ENCODE results near the gene ZFP91. TPM values are rescaled to one million over a fixed set of nuclear protein-coding genes. Genes with fewer than 3 reads are reported as not detected.
"Not testable (repeated sequence)": the region's sequence is repeated elsewhere in the genome, so short reads cannot be mapped to it uniquely, and the experiment has no call there.

ZFP91 gene
- total RNA-seq, 2 experiments from 2014 or later, result 37.2 to 38.0 TPM

- Mint-ChIP-seq H3K9me3 (no peaks in the 10 kb centered on the region), H3K27me3 (no peaks in the 10 kb centered on the region), H3K4me1 (ENCODE audit: low read depth) (peaks cover 64% of the 10 kb centered on the region), H3K36me3 (ENCODE audit: low read depth) (peaks cover 56% of the 10 kb centered on the region), H3K27ac (peak overlapping the region; percentile 90), H3K4me3 (peak overlapping the region; percentile 39)
- POLR2A ChIA-PET, result interaction anchor here (0.6 to 7.9 kb wide), 5 partner anchors 9 to 145 kb away, joined by 3 to 69 read pairs (median 3); partner anchors contain the start of genes LPXN and ZFP91
- CTCF ChIA-PET, result interaction anchor here (0.6 to 4.4 kb wide), 38 partner anchors 9 to 760 kb away, joined by 3 to 54 read pairs (median 7); partner anchors contain the start of genes CNTF, LPXN and ZFP91
- intact Hi-C loops (cut with micrococcal nuclease), result no loop called here
- DNase-seq, result peak; percentile 89
- ATAC-seq, result peak; percentile 97
- TF ChIP-seq, protein P1, sequence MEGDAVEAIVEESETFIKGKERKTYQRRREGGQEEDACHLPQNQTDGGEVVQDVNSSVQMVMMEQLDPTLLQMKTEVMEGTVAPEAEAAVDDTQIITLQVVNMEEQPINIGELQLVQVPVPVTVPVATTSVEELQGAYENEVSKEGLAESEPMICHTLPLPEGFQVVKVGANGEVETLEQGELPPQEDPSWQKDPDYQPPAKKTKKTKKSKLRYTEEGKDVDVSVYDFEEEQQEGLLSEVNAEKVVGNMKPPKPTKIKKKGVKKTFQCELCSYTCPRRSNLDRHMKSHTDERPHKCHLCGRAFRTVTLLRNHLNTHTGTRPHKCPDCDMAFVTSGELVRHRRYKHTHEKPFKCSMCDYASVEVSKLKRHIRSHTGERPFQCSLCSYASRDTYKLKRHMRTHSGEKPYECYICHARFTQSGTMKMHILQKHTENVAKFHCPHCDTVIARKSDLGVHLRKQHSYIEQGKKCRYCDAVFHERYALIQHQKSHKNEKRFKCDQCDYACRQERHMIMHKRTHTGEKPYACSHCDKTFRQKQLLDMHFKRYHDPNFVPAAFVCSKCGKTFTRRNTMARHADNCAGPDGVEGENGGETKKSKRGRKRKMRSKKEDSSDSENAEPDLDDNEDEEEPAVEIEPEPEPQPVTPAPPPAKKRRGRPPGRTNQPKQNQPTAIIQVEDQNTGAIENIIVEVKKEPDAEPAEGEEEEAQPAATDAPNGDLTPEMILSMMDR (IDR thresholded peaks at IDR 0.05), result peak; percentile 73
Observed at GRCh38 chr11:58567889-58568512, 10.9 kb upstream of the ZFP91 start.

DNA sequence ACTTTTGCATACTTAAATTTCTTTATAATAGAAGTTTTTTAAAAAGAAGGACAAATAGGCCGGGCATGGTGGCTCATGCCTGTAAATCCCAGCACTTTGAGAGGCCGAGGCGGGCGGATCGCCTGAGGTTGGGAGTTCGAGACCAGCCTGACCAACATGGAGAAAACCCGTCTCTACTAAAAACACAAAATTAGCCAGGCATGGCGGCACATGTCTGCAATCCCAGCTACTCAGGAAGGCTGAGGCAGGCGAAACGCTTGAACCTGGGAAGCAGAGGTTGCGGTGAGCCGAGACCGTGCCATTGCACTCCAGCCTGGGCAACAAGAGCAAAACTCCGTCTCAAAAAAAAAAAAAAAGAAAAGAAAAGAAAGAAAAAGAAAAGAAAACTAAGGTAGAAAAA lies 6.0 kb upstream of the ZFP91 start:
- peaks cover 43% of the 10 kb centered on the region for H3K4me1 Mint-ChIP-seq (ENCODE audit: low read depth)
- H3K4me3 Mint-ChIP-seq, result peak overlapping the region; percentile 93
- DNase-seq, result peak; percentile 20
- not testable (repeated sequence) for ATAC-seq, H3K9me3 Mint-ChIP-seq, H3K27me3 Mint-ChIP-seq
- ChIA-PET CTCF (interaction anchor here (1.0 to 1.7 kb wide), 5 partner anchors 20 to 80 kb away, joined by 3 to 5 read pairs (median 4); no protein-coding TSS in a partner anchor), POLR2A (interaction anchor here (0.8 to 9.1 kb wide), 3 partner anchors 7 to 14 kb away, joined by 3 to 69 read pairs (median 3); no protein-coding TSS in a partner anchor)
- peaks cover 51% of the 10 kb centered on the region for H3K36me3 Mint-ChIP-seq (ENCODE audit: low read depth)
- H3K27ac Mint-ChIP-seq, result peak overlapping the region; percentile 98
- intact Hi-C loops (cut with micrococcal nuclease), result loop anchor here (2.0 to 10.0 kb wide), 3 partner anchors 48 to 908 kb away; partner anchors contain the start of gene ZDHHC5

GRCh38 chr11:58573451-58574104 lies 5.3 kb upstream of the ZFP91 start:
- POLR2A ChIA-PET, result interaction anchor here (0.6 to 9.1 kb wide), 8 partner anchors 8 to 930 kb away, joined by 3 to 69 read pairs (median 4); partner anchors contain the start of gene SELENOH
- intact Hi-C loops (cut with micrococcal nuclease), result loop anchor here (2.0 to 10.0 kb wide), 3 partner anchors 49 to 909 kb away; partner anchors contain the start of gene ZDHHC5
- TF ChIP-seq, protein P1 (IDR thresholded peaks at IDR 0.05), result no peak
- Mint-ChIP-seq H3K27me3 (no peaks in the 10 kb centered on the region), H3K4me1 (ENCODE audit: low read depth) (peaks cover 37% of the 10 kb centered on the region), H3K27ac (peak overlapping the region; percentile 98), H3K4me3 (peak overlapping the region; percentile 93), H3K36me3 (ENCODE audit: low read depth) (peaks cover 49% of the 10 kb centered on the region), H3K9me3 (no peaks in the 10 kb centered on the region)
- CTCF ChIA-PET, result interaction anchor here (1.0 to 1.7 kb wide), 5 partner anchors 19 to 79 kb away, joined by 3 to 5 read pairs (median 4); no protein-coding TSS in a partner anchor
- DNase-seq (peak; percentile 85), ATAC-seq (peak; percentile 29)

GRCh38 chr11:58574881-58575280 lies 4.0 kb upstream of the ZFP91 start:
- ChIA-PET CTCF (interaction anchor here (3.5 to 5.3 kb wide), 2 partner anchors 7 to 54 kb away, joined by 30 to 31 read pairs; no protein-coding TSS in a partner anchor), POLR2A (interaction anchor here (0.8 to 9.1 kb wide), 5 partner anchors 9 to 1149 kb away, joined by 3 to 69 read pairs (median 4); no protein-coding TSS in a partner anchor)
- Mint-ChIP-seq H3K9me3 (no peaks in the 10 kb centered on the region), H3K4me3 (peak overlapping the region; percentile 93), H3K4me1 (ENCODE audit: low read depth) (peaks cover 25% of the 10 kb centered on the region), H3K36me3 (ENCODE audit: low read depth) (peaks cover 41% of the 10 kb centered on the region), H3K27me3 (no peaks in the 10 kb centered on the region), H3K27ac (peak overlapping the region; percentile 98)
- intact Hi-C loops (cut with micrococcal nuclease), result loop anchor here (5.0 to 10.0 kb wide), 4 partner anchors 47 to 910 kb away; partner anchors contain the start of genes CNTF and ZDHHC5
- no peak for ATAC-seq
- no peak for DNase-seq
- TF ChIP-seq, protein P1 (IDR thresholded peaks at IDR 0.05), result no peak

DNA sequence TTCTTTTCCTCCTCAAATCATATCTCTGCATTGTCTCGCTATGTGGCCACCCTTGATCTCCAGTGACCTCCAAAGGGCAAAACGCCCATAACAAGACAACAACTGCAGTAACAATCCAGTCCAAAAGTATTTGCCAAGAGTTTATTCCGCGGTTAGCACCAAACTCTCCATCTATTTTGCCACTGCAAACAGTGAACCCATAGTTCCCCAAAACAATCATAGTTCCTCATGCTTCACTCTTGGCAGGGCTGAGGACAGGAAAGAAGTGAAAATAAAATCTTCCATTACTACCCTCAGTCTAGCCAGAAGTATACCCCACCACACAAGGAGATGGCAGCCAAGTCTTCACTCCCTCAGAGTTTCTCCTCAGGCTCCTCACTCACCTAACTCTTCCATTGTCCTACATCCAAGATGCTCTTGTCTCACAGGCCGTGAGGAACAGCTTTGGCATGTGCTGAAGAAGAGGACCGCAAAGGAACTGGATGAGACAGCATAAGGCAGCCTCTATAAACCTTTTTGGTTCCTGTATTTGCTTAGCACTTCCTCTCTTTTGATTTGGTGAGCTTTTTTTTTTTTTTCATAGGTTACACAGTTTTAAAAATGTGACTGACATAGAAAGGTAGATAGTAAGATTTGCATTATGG lies 3.4 kb upstream of the ZFP91 start, which contains the start of gene LPXN:
TSS of gene LPXN (minus strand) at position 480 of the 644 bp plus-strand sequence. CDS start at position 396, 84 bp downstream.
- Mint-ChIP-seq H3K27me3 (no peaks in the 10 kb centered on the region), H3K4me1 (ENCODE audit: low read depth) (peaks cover 20% of the 10 kb centered on the region), H3K9me3 (no peaks in the 10 kb centered on the region), H3K4me3 (peak within 1 kb of the TSS; percentile 93), H3K27ac (peak within 1 kb of the TSS; percentile 98), H3K36me3 (ENCODE audit: low read depth) (peaks cover 42% of the 10 kb centered on the region)
- ChIA-PET POLR2A (interaction anchor here (0.6 to 9.1 kb wide), 6 partner anchors 10 to 1150 kb away, joined by 3 to 69 read pairs (median 6); no protein-coding TSS in a partner anchor), CTCF (interaction anchor here (1.2 to 5.3 kb wide), 7 partner anchors 8 to 95 kb away, joined by 4 to 31 read pairs (median 6); no protein-coding TSS in a partner anchor)
- no peak for ATAC-seq
- intact Hi-C loops (cut with micrococcal nuclease), result loop anchor here (5.0 to 10.0 kb wide), 4 partner anchors 47 to 911 kb away; partner anchors contain the start of genes CNTF and ZDHHC5
- TF ChIP-seq, protein P1 (IDR thresholded peaks at IDR 0.05), result no peak
- peak; percentile 55 for DNase-seq

All from activated CD8-positive, alpha-beta T cell treated with anti-CD3 and anti-CD28 coated beads for 36 hours (primary cell).